Hepatocyte (in vitro differentiated cells): ENCODE results near the gene ULK4.

Source experiments
- EZH2 ChIP-seq: fragments of 200-600 bp; sonication (generic); IDR thresholded peaks from 2 replicates; pipeline ENCODE4 v1.6.1; 2016; ENCODE audit warnings: antibody characterized with exemption, mild to moderate bottlenecking, borderline replicate concordance
- EZH2phosphoT487 ChIP-seq: fragments of 200-600 bp; sonication (generic); IDR thresholded peaks from one replicate; pipeline ENCODE4 v1.6.1; 2018; ENCODE audit warnings: antibody characterized with exemption, mild to moderate bottlenecking, low read depth, moderate library complexity; ENCODE audit not compliant: unreplicated experiment, severe bottlenecking
- TF ChIP-seq, protein P1 (sequence below): fragments of 200-600 bp; sonication (generic); IDR thresholded peaks from 2 replicates; pipeline ENCODE4 v1.5.1; 2016; ENCODE audit warnings: antibody characterized with exemption, mild to moderate bottlenecking; ENCODE audit not compliant: poor library complexity

GRCh38 chr3:41334426-41334825 lies 627.5 kb downstream of the ULK4 start:
- TF ChIP-seq EZH2 (no peak), EZH2phosphoT487 (no peak)
- TF ChIP-seq, protein P1, sequence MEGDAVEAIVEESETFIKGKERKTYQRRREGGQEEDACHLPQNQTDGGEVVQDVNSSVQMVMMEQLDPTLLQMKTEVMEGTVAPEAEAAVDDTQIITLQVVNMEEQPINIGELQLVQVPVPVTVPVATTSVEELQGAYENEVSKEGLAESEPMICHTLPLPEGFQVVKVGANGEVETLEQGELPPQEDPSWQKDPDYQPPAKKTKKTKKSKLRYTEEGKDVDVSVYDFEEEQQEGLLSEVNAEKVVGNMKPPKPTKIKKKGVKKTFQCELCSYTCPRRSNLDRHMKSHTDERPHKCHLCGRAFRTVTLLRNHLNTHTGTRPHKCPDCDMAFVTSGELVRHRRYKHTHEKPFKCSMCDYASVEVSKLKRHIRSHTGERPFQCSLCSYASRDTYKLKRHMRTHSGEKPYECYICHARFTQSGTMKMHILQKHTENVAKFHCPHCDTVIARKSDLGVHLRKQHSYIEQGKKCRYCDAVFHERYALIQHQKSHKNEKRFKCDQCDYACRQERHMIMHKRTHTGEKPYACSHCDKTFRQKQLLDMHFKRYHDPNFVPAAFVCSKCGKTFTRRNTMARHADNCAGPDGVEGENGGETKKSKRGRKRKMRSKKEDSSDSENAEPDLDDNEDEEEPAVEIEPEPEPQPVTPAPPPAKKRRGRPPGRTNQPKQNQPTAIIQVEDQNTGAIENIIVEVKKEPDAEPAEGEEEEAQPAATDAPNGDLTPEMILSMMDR: no peak
